Mucosa of descending colon (tissue), 3 donors: ENCODE measurements around the gene OR51T1. TPM values are rescaled to one million over a fixed set of nuclear protein-coding genes. Genes with fewer than 3 reads are reported as not detected.
"Not testable (repeated sequence)": the region's sequence is repeated elsewhere in the genome, so short reads cannot be mapped to it uniquely, and the experiment has no call there.

Experiments used
- ATAC-seq: fragments of 200-7000 bp; cut with Tn5 transposase; one replicate; pipeline ENCODE4 v1.9.1; 2020; ENCODE audit warnings: mild to moderate bottlenecking, moderate library complexity
- DNase-seq, 3 donors: peaks; one replicate each; pipeline ENCODE4 v3.0.0-alpha.2; 2020
- H3K36me3 ChIP-seq: fragments of 200-600 bp; one replicate; pipeline ENCODE4 v1.8.0; 2021; ENCODE audit warnings: low read depth, mild to moderate bottlenecking
- H3K4me1 ChIP-seq: fragments of 200-600 bp; one replicate; pipeline ENCODE4 v1.8.0; 2021; ENCODE audit warnings: low read depth, mild to moderate bottlenecking
- H3K4me3 ChIP-seq: fragments of 200-600 bp; one replicate; pipeline ENCODE4 v1.8.0; 2021; ENCODE audit warnings: mild to moderate bottlenecking
- H3K9me3 ChIP-seq: fragments of 200-600 bp; one replicate; pipeline ENCODE4 v1.8.0; 2021; ENCODE audit warnings: mild to moderate bottlenecking
- intact Hi-C, 2 donors: fragments of 100-400 bp; cut with DNase I in 1 of 2; cut with micrococcal nuclease in 1 of 2; formaldehyde crosslinking; loops; one replicate each; pipeline versions ENCODE4 v1.11.0 to v1.11.1; 2022; cut with DNase I, micrococcal nuclease
- long read RNA-seq, 2 donors: library from polyadenylated mRNA; unstranded; transcript quantifications; one replicate each; pipeline ENCODE4 v2.0.0, GENCODE V29; 2019 to 2021
- total RNA-seq, 3 donors: library from RNA; stranded (reverse); fragmentation: NEBNext Ultra II Directional in 2 of 3; extraction: Animal tissue kit (Norgen Biotek cat#: 25700) in 2 of 3; gene quantifications; one replicate each; pipeline versions ENCODE4 v1.2.1 to v1.2.4, GENCODE V29; 2021 to 2023
- TF ChIP-seq, protein P1 (sequence below): fragments of 200-600 bp; IDR thresholded peaks from one replicate; pipeline ENCODE4 v1.8.0; 2022; ENCODE audit warnings: antibody characterized with exemption, mild to moderate bottlenecking
- donor health status: DM: no; HTN: no; CAD: no; lungs with moderate emphysema.
- donor health status: DM: no; HTN: no; CAD: no.
- donor health status: DM: no; HTN: yes; CAD: no.

Gene OR51T1, protein sequence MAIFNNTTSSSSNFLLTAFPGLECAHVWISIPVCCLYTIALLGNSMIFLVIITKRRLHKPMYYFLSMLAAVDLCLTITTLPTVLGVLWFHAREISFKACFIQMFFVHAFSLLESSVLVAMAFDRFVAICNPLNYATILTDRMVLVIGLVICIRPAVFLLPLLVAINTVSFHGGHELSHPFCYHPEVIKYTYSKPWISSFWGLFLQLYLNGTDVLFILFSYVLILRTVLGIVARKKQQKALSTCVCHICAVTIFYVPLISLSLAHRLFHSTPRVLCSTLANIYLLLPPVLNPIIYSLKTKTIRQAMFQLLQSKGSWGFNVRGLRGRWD
- total RNA-seq = not detected
- long read RNA-seq, donor 1 = 0 reads
- long read RNA-seq, donor 2 = 0 reads

DNA sequence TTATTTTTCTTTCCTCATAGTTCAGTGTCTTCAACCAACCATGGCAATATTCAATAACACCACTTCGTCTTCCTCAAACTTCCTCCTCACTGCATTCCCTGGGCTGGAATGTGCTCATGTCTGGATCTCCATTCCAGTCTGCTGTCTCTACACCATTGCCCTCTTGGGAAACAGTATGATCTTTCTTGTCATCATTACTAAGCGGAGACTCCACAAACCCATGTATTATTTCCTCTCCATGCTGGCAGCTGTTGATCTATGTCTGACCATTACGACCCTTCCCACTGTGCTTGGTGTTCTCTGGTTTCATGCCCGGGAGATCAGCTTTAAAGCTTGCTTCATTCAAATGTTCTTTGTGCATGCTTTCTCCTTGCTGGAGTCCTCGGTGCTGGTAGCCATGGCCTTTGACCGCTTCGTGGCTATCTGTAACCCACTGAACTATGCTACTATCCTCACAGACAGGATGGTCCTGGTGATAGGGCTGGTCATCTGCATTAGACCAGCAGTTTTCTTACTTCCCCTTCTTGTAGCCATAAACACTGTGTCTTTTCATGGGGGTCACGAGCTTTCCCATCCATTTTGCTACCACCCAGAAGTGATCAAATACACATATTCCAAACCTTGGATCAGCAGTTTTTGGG, at the start of gene OR51T1:
Gene OR51T1 (plus strand): TSS at position 41 of the 641 bp plus-strand sequence. CDS start 0 bp downstream, at position 41.
- no peak within 1 kb of the TSS for H3K4me3 ChIP-seq
- H3K4me1 ChIP-seq = no peaks in the 10 kb centered on the region
- TF ChIP-seq, protein P1, sequence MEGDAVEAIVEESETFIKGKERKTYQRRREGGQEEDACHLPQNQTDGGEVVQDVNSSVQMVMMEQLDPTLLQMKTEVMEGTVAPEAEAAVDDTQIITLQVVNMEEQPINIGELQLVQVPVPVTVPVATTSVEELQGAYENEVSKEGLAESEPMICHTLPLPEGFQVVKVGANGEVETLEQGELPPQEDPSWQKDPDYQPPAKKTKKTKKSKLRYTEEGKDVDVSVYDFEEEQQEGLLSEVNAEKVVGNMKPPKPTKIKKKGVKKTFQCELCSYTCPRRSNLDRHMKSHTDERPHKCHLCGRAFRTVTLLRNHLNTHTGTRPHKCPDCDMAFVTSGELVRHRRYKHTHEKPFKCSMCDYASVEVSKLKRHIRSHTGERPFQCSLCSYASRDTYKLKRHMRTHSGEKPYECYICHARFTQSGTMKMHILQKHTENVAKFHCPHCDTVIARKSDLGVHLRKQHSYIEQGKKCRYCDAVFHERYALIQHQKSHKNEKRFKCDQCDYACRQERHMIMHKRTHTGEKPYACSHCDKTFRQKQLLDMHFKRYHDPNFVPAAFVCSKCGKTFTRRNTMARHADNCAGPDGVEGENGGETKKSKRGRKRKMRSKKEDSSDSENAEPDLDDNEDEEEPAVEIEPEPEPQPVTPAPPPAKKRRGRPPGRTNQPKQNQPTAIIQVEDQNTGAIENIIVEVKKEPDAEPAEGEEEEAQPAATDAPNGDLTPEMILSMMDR = no peak
- DNase-seq (no peak), ATAC-seq (no peak)
- H3K9me3 ChIP-seq = no peaks in the 10 kb centered on the region
- intact Hi-C loops = no loop called here
- no peaks in the 10 kb centered on the region for H3K36me3 ChIP-seq

DNA sequence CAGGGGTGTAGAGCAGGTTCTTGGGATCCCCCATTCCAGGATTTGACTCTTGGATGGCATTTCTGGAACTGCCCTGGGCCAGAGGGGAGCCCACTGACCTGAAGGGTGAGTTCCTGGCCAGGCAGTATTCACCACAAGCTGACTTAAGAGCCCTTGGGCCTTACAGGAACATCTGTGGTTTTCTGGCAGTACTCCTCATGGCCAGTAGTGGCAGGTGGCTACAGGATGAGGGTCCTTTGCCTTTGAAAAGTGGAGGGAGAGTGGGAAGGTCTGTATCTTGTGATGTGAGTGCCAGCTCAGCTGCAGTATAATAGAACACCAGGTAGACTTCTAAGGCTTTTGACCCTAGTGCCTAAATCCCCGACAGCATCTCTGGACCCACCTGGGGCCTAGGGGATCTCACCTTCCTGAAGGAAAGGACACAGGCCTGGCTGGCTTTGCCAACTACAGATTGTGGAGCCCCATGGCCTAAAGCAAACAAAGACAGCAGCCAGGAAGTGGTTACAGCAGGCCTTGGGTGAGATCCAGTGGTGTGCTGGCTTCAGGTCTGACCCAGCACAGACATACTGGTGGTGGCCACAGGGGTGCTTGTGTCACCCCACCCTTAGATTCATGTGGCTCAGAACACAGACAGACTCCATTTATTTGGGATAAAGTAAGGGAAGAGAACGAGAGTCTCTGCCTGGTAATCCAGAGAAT, 41.7 kb upstream of the OR51T1 start:
- DNase-seq = no peak
- H3K4me3 ChIP-seq = no peak overlapping the region
- no peak for ATAC-seq
- H3K36me3 ChIP-seq = no peaks in the 10 kb centered on the region
- no peaks in the 10 kb centered on the region for H3K9me3 ChIP-seq
- no peaks in the 10 kb centered on the region for H3K4me1 ChIP-seq
- intact Hi-C loops = no loop called here
- TF ChIP-seq, protein P1 = no peak

DNA sequence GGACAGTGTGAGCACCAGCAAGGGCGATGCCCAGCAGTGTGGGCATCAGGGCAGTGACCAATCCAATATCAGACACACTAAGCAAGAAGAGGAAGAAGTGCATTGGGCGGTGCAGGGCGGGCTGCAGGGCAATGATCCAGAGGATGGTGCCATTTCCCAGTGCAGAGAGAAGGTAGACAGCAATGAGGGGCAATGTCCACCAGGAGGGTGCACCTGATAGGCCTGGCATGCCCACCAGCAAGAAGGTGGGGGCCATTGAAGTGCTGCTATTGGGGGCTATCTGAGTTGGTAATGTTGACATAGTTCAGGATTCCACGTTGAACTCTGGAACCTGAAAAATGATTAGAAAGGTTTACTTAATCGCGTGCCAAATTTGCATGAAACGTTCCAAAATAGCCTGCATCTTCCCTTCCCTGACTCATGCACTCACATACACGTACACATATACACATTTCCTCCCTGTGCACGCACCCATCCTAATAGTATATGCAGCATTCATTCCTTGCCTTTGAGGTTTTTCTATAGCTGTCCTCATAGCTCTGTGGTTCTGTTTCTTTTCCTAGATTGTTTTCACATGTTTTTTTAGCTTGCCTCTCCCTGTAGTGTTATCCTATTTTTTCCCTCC, 32.7 kb upstream of the OR51T1 start, which contains the start of gene OR51S1:
Gene OR51S1 (minus strand): TSS at position 301 of the 625 bp plus-strand sequence. CDS start 0 bp downstream, at position 301.
- DNase-seq (no peak), ATAC-seq (no peak)
- Histone ChIP-seq H3K4me3 (no peak within 1 kb of the TSS), H3K9me3 (no peaks in the 10 kb centered on the region), H3K4me1 (no peaks in the 10 kb centered on the region), H3K36me3 (no peaks in the 10 kb centered on the region)
- TF ChIP-seq, protein P1 = no peak
- intact Hi-C loops = no loop called here

DNA sequence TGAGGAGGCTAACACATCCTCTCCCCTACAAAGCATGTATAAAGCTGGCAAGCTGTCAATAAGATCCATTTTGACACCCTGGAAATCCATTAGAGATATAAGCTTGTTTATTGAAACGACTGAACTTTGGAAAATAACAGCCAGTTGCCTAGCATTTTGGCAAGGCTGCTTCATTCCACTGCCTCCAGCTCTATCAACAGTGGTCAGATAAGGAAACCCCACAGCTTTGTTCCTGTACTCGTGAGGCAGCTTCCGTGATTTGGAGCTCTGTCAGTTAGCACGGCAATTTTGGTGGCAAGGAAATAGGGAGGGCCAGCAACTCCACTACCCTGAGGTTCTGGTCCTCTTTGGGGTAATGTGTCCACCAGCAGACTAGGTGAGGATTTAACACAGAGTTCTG, 30.7 kb upstream of the OR51T1 start:
- TF ChIP-seq, protein P1 = no peak
- intact Hi-C loops = no loop called here
- Histone ChIP-seq H3K4me1 (no peaks in the 10 kb centered on the region), H3K9me3 (no peaks in the 10 kb centered on the region), H3K4me3 (no peak overlapping the region), H3K36me3 (no peaks in the 10 kb centered on the region)
- DNase-seq (no peak), ATAC-seq (no peak)

DNA sequence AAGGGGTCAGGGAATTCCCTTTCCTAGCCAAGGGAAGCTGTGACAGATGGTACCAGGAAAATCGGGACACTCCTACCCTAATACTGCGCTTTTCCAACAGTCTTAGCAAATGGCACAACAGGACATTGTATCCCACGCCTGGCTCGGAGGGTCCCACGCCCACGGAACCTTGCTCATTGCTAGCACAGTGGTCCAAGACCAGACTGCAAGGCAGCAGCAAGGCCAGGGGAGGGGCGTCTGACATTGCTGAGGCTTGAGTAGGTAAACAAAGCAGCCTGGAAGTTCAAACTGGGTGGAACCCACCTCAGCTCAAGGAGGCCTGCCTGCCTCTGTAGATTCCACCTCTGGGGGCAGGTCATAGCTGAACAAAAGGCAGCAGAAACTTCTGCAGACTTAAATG, 27.4 kb upstream of the OR51T1 start:
- H3K9me3 ChIP-seq, H3K4me1 ChIP-seq, intact Hi-C loops, ATAC-seq, H3K4me3 ChIP-seq, H3K36me3 ChIP-seq, DNase-seq: not testable (repeated sequence)
